ENCODE results near the gene BRD9.

- TF ChIP-seq POLR2A (IDR thresholded peaks at IDR 0.05) (no peak), CTCF (IDR thresholded peaks at IDR 0.05) (no peak), EP300 (IDR thresholded peaks at IDR 0.05) (no peak)
Measured at GRCh38 chr5:921456-922435, 29.1 kb upstream of the BRD9 start.

Data from ovary (tissue), 3 donors.